ENCODE results near the gene RFC3.

DNA sequence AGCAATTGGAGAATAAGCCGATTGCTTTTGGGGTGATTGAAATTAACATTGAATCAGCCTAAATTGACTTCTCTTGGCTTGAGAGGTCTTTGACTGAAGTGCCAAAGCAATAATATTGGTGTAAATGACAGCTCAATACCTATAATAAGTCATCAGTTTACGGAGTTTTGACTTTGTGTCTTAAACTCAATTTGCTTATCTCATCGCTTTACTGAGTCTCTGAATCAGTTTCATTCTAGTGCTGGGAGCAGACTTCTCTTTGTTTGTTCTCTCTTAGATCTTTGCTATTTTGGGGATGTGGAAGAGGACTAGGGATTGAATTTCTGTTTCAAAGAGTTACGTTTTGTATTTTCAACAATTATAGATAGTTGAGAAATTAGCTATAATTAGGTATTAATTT is 7.1 kb downstream of the RFC3 start:
- TF ChIP-seq, protein P1, sequence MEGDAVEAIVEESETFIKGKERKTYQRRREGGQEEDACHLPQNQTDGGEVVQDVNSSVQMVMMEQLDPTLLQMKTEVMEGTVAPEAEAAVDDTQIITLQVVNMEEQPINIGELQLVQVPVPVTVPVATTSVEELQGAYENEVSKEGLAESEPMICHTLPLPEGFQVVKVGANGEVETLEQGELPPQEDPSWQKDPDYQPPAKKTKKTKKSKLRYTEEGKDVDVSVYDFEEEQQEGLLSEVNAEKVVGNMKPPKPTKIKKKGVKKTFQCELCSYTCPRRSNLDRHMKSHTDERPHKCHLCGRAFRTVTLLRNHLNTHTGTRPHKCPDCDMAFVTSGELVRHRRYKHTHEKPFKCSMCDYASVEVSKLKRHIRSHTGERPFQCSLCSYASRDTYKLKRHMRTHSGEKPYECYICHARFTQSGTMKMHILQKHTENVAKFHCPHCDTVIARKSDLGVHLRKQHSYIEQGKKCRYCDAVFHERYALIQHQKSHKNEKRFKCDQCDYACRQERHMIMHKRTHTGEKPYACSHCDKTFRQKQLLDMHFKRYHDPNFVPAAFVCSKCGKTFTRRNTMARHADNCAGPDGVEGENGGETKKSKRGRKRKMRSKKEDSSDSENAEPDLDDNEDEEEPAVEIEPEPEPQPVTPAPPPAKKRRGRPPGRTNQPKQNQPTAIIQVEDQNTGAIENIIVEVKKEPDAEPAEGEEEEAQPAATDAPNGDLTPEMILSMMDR (CRISPR knock-in tag; IDR thresholded peaks at IDR 0.05), result no peak
- TF ChIP-seq JUND (CRISPR knock-in tag; IDR thresholded peaks at IDR 0.05) (no peak), RFXAP (CRISPR knock-in tag; IDR thresholded peaks at IDR 0.05; ENCODE audit: borderline replicate concordance) (no peak), ZBTB2 (CRISPR knock-in tag; IDR thresholded peaks at IDR 0.05; ENCODE audit: low read depth) (no peak), MAFK (conservative IDR thresholded peaks at IDR 0.05 in 1 of 2, IDR thresholded peaks at IDR 0.05 in 1 of 2; ENCODE audit: low read length in 2 of 2) (peak; percentile 48 to 80; a peak in 3 of 4 replicates), ZSCAN20 (CRISPR knock-in tag; IDR thresholded peaks at IDR 0.05; ENCODE audit: borderline replicate concordance) (no peak), AKAP8 (CRISPR knock-in tag; IDR thresholded peaks at IDR 0.05) (no peak), TBP (CRISPR knock-in tag; IDR thresholded peaks at IDR 0.05) (no peak), XRCC5 (optimal IDR thresholded peaks at IDR 0.05; ENCODE audit: low read length) (no peak), ZNF607 (CRISPR knock-in tag; IDR thresholded peaks at IDR 0.05; ENCODE audit: borderline replicate concordance) (no peak)
- TF ChIP-seq, protein P2, sequence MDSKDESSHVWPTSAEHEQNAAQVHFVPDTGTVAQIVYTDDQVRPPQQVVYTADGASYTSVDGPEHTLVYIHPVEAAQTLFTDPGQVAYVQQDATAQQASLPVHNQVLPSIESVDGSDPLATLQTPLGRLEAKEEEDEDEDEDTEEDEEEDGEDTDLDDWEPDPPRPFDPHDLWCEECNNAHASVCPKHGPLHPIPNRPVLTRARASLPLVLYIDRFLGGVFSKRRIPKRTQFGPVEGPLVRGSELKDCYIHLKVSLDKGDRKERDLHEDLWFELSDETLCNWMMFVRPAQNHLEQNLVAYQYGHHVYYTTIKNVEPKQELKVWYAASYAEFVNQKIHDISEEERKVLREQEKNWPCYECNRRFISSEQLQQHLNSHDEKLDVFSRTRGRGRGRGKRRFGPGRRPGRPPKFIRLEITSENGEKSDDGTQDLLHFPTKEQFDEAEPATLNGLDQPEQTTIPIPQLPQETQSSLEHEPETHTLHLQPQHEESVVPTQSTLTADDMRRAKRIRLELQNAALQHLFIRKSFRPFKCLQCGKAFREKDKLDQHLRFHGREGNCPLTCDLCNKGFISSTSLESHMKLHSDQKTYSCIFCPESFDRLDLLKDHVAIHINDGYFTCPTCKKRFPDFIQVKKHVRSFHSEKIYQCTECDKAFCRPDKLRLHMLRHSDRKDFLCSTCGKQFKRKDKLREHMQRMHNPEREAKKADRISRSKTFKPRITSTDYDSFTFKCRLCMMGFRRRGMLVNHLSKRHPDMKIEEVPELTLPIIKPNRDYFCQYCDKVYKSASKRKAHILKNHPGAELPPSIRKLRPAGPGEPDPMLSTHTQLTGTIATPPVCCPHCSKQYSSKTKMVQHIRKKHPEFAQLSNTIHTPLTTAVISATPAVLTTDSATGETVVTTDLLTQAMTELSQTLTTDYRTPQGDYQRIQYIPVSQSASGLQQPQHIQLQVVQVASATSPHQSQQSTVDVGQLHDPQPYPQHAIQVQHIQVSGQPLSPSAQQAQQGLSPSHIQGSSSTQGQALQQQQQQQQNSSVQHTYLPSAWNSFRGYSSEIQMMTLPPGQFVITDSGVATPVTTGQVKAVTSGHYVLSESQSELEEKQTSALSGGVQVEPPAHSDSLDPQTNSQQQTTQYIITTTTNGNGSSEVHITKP (CRISPR knock-in tag; IDR thresholded peaks at IDR 0.05; ENCODE audit: low read depth), result no peak
- TF ChIP-seq, protein P3, sequence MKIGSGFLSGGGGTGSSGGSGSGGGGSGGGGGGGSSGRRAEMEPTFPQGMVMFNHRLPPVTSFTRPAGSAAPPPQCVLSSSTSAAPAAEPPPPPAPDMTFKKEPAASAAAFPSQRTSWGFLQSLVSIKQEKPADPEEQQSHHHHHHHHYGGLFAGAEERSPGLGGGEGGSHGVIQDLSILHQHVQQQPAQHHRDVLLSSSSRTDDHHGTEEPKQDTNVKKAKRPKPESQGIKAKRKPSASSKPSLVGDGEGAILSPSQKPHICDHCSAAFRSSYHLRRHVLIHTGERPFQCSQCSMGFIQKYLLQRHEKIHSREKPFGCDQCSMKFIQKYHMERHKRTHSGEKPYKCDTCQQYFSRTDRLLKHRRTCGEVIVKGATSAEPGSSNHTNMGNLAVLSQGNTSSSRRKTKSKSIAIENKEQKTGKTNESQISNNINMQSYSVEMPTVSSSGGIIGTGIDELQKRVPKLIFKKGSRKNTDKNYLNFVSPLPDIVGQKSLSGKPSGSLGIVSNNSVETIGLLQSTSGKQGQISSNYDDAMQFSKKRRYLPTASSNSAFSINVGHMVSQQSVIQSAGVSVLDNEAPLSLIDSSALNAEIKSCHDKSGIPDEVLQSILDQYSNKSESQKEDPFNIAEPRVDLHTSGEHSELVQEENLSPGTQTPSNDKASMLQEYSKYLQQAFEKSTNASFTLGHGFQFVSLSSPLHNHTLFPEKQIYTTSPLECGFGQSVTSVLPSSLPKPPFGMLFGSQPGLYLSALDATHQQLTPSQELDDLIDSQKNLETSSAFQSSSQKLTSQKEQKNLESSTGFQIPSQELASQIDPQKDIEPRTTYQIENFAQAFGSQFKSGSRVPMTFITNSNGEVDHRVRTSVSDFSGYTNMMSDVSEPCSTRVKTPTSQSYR (CRISPR knock-in tag; IDR thresholded peaks at IDR 0.05; ENCODE audit: borderline replicate concordance), result no peak
- TF ChIP-seq, protein P4, sequence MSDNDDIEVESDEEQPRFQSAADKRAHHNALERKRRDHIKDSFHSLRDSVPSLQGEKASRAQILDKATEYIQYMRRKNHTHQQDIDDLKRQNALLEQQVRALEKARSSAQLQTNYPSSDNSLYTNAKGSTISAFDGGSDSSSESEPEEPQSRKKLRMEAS (IDR thresholded peaks at IDR 0.05), result no peak
- TF ChIP-seq, protein P5, sequence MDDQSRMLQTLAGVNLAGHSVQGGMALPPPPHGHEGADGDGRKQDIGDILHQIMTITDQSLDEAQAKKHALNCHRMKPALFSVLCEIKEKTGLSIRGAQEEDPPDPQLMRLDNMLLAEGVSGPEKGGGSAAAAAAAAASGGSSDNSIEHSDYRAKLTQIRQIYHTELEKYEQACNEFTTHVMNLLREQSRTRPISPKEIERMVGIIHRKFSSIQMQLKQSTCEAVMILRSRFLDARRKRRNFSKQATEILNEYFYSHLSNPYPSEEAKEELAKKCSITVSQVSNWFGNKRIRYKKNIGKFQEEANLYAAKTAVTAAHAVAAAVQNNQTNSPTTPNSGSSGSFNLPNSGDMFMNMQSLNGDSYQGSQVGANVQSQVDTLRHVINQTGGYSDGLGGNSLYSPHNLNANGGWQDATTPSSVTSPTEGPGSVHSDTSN (CRISPR knock-in tag; IDR thresholded peaks at IDR 0.05; ENCODE audit: borderline replicate concordance), result no peak
